ENCODE data around the gene ADGRA1. TPM values are rescaled to one million over a fixed set of nuclear protein-coding genes. Genes with fewer than 3 reads are reported as not detected.

ADGRA1 gene
- polyA plus RNA-seq, 4 donors, result 0.10 to 0.22 TPM; not detected in 2

Other genes with a start within 250 kb of the ADGRA1 start
- gene CFAP46, start 145.4 kb upstream of the ADGRA1 start, polyA plus RNA-seq, result under 1 TPM in 2 of 4 donors, not detected in 2; 0.27 to 0.43 TPM
- 10 to 100 TPM in 1 of 4 donors, under 1 TPM in 1, not detected in 2; 0.37 to 18.6 TPM for gene KNDC1, start 72.3 kb downstream of the ADGRA1 start, polyA plus RNA-seq
- not detected for gene UTF1, start 142.3 kb downstream of the ADGRA1 start, polyA plus RNA-seq
- gene VENTX, start 149.9 kb downstream of the ADGRA1 start, polyA plus RNA-seq, result under 1 TPM in 2 of 4 donors, not detected in 2; 0.19 to 0.30 TPM
- gene ADAM8, start 188.9 kb downstream of the ADGRA1 start, polyA plus RNA-seq, result 1 to 10 TPM in 3 of 4 donors, under 1 TPM in 1; 0.67 to 4.4 (median 2.1) TPM
- 100 to 1,000 TPM in 2 of 4 donors, 10 to 100 TPM in 2; 43.1 to 173 (median 88.4) TPM for gene TUBGCP2, start 220.9 kb downstream of the ADGRA1 start, polyA plus RNA-seq
- gene ZNF511, start 221.0 kb downstream of the ADGRA1 start, polyA plus RNA-seq, result 10 to 100 TPM; 21.8 to 61.5 (median 48.8) TPM
- 1 to 10 TPM in 2 of 4 donors, not detected in 2; 1.1 to 3.0 TPM for gene CALY, start 249.0 kb downstream of the ADGRA1 start, polyA plus RNA-seq